ENCODE measurements around the gene KCNJ11.

GRCh38 chr11:17393472-17393871 lies 5.0 kb upstream of the KCNJ11 start:
- TF ChIP-seq POLR2A (IDR thresholded peaks at IDR 0.05; ENCODE audit: insufficient read depth in 1 of 2, low read depth in 2 of 2, low read length in 2 of 2) (no peak), RAD21 (CRISPR knock-in tag; IDR thresholded peaks at IDR 0.05) (no peak), CTCF (CRISPR knock-in tag; IDR thresholded peaks at IDR 0.05) (no peak), TEAD3 (CRISPR knock-in tag; optimal IDR thresholded peaks at IDR 0.05; ENCODE audit: borderline replicate concordance) (no peak), ATF2 (CRISPR knock-in tag; IDR thresholded peaks at IDR 0.05) (no peak), ZNF512B (CRISPR knock-in tag; IDR thresholded peaks at IDR 0.05; ENCODE audit: borderline replicate concordance) (no peak)
